Mesenteric fat pad (tissue), 1 donor: Measurements from ENCODE around the gene ATL2. TPM values are rescaled to one million over a fixed set of nuclear protein-coding genes. Genes with fewer than 3 reads are reported as not detected.

ENCODE experiments used
- DNase-seq: peaks from one replicate; pipeline ENCODE4 v3.0.0-alpha.2; 2020; ENCODE audit warnings: low spot score
- total RNA-seq: library from RNA; stranded (reverse); fragmentation: NEBNext Ultra II Directional; extraction: Animal tissue kit (Norgen Biotek cat#: 25700); gene quantifications from one replicate; pipeline ENCODE4 v1.2.1, GENCODE V29; 2021
- donor health status: DM: yes; HTN: yes; CAD: no.

ATL2 gene
- total RNA-seq, 1 donor from 2014 or later, result 46.3 TPM

- DNase-seq, result no peak
Measured at GRCh38 chr2:38255211-38255610, 121.9 kb downstream of the ATL2 start.

GRCh38 chr2:38254796-38255195, 122.3 kb downstream of the ATL2 start:
- DNase-seq, result no peak

DNA sequence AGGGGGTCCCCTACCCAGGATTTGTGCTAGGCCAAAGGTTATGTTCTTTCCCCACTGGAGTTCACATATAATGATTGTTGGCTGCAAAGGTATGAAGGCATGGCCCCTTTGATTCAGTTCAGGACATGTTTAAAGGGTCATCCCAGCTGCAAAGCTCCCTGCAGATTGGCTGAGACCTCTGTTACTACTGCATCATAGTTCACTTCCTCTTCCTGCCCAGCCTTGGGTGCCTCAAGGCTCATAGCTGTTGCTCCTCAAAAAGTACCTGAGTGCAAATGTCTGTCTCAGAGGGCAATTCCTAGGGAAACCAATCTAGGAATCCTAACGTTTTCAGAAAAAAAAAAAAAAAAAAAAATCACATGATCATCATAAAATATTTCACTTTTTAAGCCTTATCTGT, 125.1 kb downstream of the ATL2 start:
- DNase-seq, result no peak

DNA sequence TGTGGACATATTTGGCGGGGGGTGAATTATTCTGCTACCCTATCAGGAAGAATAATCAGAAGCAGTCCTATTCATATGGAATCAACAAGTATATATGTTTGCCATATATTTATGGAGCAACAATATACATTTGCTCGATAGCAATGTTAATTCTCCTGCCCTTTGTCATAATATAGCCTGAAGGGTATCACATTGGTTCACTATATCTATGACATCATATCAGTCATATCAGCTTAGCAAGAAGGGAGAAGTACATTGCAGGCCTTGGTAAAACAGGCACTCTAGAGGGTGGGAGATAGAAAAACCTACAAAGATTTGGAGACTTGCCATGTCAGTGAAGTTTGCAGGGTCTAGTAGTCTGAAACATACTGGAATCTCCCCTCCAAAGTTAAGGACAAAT, 128.4 kb downstream of the ATL2 start:
- DNase-seq, result no peak

DNA sequence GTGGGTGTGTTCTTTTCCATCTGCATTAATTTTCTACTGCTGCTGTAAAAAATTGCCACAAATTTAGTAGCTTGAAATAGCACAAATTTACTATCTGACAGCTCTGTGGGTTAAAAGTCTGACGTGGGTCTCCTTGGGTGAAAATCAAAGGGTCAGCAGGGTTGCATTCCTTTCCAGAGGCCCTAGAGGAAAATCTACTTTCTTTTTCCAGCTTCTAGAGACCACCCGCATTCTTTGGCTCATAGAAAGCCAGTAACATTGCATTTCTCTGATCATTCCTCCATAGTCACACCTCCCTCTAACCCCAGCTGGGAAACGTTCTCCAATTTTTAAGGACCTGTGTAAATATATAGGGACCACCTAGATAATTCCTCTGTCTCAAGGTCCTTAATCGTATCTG, 128.8 kb downstream of the ATL2 start:
- DNase-seq, result no peak

DNA sequence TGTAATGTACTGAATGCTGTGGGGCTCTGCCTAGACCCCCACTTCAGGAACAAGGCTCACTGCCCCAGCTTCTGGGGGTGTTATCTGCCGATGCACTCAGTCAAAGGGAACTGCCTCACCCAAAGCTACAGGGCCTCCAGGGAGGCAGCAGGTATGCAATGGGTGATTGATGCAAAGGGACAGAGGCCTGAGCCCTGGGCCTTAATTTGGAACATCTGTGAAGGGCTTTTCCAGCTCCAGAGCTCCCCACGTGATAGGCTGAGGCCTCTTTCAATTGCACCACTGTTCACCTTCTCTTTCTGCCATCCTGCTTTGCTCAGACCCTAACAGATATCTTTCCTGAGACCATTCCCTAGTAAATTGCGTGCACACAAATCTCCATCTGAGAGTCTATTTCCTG, 131.0 kb downstream of the ATL2 start:
- no peak for DNase-seq

DNA sequence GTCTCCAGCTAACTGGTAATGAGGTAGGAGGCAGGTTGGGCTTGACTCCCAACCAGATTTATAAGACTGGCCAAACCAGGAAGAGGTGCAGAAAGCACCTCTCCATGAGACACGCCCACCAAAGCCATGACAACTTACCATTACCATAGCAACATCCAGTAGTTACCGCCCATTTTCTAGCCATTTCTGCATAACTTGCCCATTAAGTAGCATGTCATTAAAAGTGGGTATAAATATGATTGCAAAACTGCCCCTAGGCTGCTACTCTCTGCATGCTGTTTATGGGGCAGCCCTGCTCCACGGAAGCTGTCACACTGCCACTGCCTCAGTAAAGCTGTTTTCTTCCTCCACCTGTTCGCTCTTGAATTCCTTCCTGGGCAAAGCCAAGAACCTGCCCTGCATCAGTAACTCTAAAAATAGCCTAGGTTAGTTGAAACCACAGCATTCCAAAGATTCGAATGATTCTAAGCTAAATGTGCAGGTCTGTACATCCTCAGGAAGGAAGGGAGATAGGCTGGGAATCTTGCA, 131.9 kb downstream of the ATL2 start:
- no peak for DNase-seq

- DNase-seq, result no peak
Measured at GRCh38 chr2:38244301-38244700, 132.8 kb downstream of the ATL2 start.

Other genes with a start within 250 kb of the ATL2 start
- 39.0 TPM for gene HNRNPLL, start 225.7 kb upstream of the ATL2 start, total RNA-seq